ENCODE results near the gene IL23R.
A peak's percentile ranks its signal among the peaks of the same experiment; 100 is the strongest.
"Not testable (repeated sequence)": the region's sequence is repeated elsewhere in the genome, so short reads cannot be mapped to it uniquely, and the experiment has no call there.

Gene IL23R

GRCh38 chr1:67166196-67166595 is at the start of gene IL23R:
IL23R (plus strand) TSS chr1:67166454; CDS start chr1:67168121, 1,667 bp downstream.
- no peak for DNase-seq

- DNase-seq: no peak
Observed at GRCh38 chr1:67118191-67118590, 48.1 kb upstream of the IL23R start.

GRCh38 chr1:67118646-67119045 is 47.6 kb upstream of the IL23R start:
- no peak for DNase-seq

GRCh38 chr1:67120855-67121619 is 45.2 kb upstream of the IL23R start:
- DNase-seq: no peak

GRCh38 chr1:67124455-67124854 is 41.8 kb upstream of the IL23R start:
- DNase-seq: no peak

- no peak for DNase-seq
Observed at GRCh38 chr1:67126111-67126746, 40.0 kb upstream of the IL23R start.

- no peak for DNase-seq
Observed at GRCh38 chr1:67126974-67127373, 39.3 kb upstream of the IL23R start.

- no peak for DNase-seq
Observed at GRCh38 chr1:67130673-67131072, 35.6 kb upstream of the IL23R start.

GRCh38 chr1:67133177-67133576 is 33.1 kb upstream of the IL23R start:
- no peak for DNase-seq

GRCh38 chr1:67134695-67135094 is 31.6 kb upstream of the IL23R start, which contains the start of gene C1orf141:
C1orf141 (minus strand) TSS chr1:67134970; CDS start chr1:67127240, 7,730 bp downstream.
- no peak for DNase-seq

- no peak for DNase-seq
Observed at GRCh38 chr1:67135354-67135753, 30.9 kb upstream of the IL23R start.

GRCh38 chr1:67137307-67137753 is 28.9 kb upstream of the IL23R start:
- DNase-seq: no peak

GRCh38 chr1:67138813-67139499 is 27.3 kb upstream of the IL23R start:
- no peak for DNase-seq

GRCh38 chr1:67140460-67140859 is 25.8 kb upstream of the IL23R start:
- no peak for DNase-seq

- DNase-seq: not testable (repeated sequence)
Observed at GRCh38 chr1:67141832-67142231, 24.4 kb upstream of the IL23R start.

- no peak for DNase-seq
Observed at GRCh38 chr1:67142931-67143330, 23.3 kb upstream of the IL23R start.

- no peak for DNase-seq
Observed at GRCh38 chr1:67143966-67144365, 22.3 kb upstream of the IL23R start.

GRCh38 chr1:67144696-67145095 is 21.6 kb upstream of the IL23R start:
- DNase-seq: peak; percentile 1

GRCh38 chr1:67146101-67146500 is 20.2 kb upstream of the IL23R start:
- DNase-seq: no peak

GRCh38 chr1:67146539-67146938 is 19.7 kb upstream of the IL23R start:
- DNase-seq: no peak

- DNase-seq: not testable (repeated sequence)
Observed at GRCh38 chr1:67147973-67148372, 18.3 kb upstream of the IL23R start.

GRCh38 chr1:67148516-67149178 is 17.6 kb upstream of the IL23R start:
- no peak for DNase-seq

- peak; percentile 64 for DNase-seq
Observed at GRCh38 chr1:67149179-67149770, 17.0 kb upstream of the IL23R start.
